ENCODE measurements around the gene DGKA. TPM values are rescaled to one million over a fixed set of nuclear protein-coding genes. Genes with fewer than 3 reads are reported as not detected.

Gene DGKA
- total RNA-seq, 1 donor from 2014 or later = 70.1 TPM

DNA sequence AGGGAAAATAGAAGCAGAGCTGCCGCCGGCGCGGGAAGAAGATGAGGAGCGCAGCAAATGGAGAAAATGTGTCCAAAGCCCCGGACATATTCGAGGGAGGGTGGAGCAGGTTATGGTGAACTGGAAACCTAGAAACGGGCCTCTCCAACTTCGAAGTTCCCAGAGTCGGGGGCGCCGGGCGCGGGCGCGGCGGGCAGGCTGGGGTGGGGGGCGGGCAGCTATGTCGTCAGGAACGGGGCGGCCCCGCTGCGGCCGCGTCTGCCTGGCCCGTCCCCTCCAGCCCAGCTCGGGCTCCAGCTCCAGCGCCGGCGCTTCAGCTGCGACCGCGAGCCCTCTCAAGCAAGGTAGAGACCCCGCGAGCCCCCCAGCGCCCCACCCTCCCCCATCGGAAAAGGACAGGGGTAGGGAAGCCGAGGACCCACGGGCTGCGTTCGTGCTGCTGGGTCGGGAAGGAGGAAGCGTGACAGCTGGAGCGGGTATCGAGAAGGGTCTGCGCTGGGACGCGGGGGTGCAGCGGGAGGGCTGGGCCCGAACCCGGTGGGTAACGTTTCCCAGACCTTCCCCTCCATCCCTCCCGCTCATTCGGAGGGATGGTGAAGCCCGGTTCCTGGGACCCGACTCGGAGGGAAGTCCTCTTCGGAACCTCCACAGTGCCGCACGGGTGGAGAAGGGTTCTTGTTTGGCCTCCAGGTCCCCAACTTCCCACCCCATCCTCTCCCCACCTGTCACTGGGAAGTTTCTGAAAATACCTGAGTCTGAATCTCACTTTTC is 1.0 kb downstream of the DGKA start:
- H3K27me3 Mint-ChIP-seq (ENCODE audit: unreplicated experiment) = no peaks in the 10 kb centered on the region
- TF ChIP-seq, protein P1, sequence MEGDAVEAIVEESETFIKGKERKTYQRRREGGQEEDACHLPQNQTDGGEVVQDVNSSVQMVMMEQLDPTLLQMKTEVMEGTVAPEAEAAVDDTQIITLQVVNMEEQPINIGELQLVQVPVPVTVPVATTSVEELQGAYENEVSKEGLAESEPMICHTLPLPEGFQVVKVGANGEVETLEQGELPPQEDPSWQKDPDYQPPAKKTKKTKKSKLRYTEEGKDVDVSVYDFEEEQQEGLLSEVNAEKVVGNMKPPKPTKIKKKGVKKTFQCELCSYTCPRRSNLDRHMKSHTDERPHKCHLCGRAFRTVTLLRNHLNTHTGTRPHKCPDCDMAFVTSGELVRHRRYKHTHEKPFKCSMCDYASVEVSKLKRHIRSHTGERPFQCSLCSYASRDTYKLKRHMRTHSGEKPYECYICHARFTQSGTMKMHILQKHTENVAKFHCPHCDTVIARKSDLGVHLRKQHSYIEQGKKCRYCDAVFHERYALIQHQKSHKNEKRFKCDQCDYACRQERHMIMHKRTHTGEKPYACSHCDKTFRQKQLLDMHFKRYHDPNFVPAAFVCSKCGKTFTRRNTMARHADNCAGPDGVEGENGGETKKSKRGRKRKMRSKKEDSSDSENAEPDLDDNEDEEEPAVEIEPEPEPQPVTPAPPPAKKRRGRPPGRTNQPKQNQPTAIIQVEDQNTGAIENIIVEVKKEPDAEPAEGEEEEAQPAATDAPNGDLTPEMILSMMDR (IDR thresholded peaks at IDR 0.05) = no peak
- H3K4me1 Mint-ChIP-seq (ENCODE audit: unreplicated experiment) = peaks cover 44% of the 10 kb centered on the region
- DNase-seq (ENCODE audit: extremely low spot score, unreplicated experiment) = peak; percentile 86
- H3K4me3 Mint-ChIP-seq (ENCODE audit: unreplicated experiment) = peak overlapping the region; percentile 93
- peak overlapping the region; percentile 99 for H3K27ac Mint-ChIP-seq (ENCODE audit: unreplicated experiment)
- no peaks in the 10 kb centered on the region for H3K9me3 Mint-ChIP-seq (ENCODE audit: unreplicated experiment)
- peaks cover under 1% of the 10 kb centered on the region for H3K36me3 Mint-ChIP-seq (ENCODE audit: unreplicated experiment)

DNA sequence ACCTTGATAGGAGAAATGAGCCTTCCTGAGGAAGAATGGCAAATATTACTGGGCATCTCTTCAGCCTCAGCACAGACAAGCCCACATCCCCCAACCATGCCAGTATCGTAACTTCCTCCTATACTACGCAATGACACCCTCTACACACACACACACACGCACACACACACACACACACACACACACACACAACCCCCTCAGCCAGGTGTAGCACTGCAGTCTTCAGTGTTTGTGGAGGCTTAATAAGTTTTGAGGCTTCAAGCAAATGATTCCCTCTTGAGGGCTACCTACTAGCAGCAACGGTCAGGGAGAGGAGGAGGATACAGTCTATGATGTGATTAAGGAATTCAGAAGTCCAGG is 1.6 kb downstream of the DGKA start:
- DNase-seq (ENCODE audit: extremely low spot score, unreplicated experiment) = no peak
- H3K27me3 Mint-ChIP-seq (ENCODE audit: unreplicated experiment) = no peaks in the 10 kb centered on the region
- H3K9me3 Mint-ChIP-seq (ENCODE audit: unreplicated experiment) = no peaks in the 10 kb centered on the region
- peaks cover 44% of the 10 kb centered on the region for H3K4me1 Mint-ChIP-seq (ENCODE audit: unreplicated experiment)
- peak overlapping the region; percentile 99 for H3K27ac Mint-ChIP-seq (ENCODE audit: unreplicated experiment)
- peaks cover 2% of the 10 kb centered on the region for H3K36me3 Mint-ChIP-seq (ENCODE audit: unreplicated experiment)
- H3K4me3 Mint-ChIP-seq (ENCODE audit: unreplicated experiment) = peak overlapping the region; percentile 93
- TF ChIP-seq, protein P1 (IDR thresholded peaks at IDR 0.05) = no peak

DNA sequence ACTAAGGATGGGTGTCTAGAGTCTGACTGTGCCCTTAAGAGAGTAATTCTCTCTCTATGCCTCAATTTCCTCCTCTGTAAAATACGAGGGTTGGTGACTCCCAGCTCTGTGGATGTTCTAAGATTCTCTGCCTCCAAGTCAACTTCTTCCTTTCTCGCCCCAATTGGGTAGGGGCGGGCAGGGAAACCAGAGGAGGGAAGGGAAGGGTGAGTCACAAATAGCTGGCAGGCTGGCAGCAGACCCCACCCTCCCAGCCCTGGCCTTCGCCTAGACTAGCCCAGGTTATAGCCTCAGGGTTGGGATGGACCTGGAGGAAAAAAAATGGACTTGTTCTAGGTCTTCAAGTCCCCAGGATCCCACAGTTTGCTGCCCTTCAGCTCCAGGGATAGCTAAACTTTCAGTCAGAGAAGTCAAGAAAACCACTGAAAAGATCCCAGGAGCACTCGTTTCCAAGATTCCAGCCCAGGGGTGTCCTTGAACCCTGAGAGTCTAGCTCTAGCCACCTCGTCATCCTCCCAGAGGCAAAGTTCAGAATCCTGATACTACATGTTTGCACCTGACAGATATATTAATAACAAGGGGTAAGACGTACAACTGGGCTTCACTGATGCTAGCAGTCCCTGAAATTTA is 2.3 kb downstream of the DGKA start:
- no peak for DNase-seq (ENCODE audit: extremely low spot score, unreplicated experiment)
- H3K4me1 Mint-ChIP-seq (ENCODE audit: unreplicated experiment) = peaks cover 40% of the 10 kb centered on the region

DNA sequence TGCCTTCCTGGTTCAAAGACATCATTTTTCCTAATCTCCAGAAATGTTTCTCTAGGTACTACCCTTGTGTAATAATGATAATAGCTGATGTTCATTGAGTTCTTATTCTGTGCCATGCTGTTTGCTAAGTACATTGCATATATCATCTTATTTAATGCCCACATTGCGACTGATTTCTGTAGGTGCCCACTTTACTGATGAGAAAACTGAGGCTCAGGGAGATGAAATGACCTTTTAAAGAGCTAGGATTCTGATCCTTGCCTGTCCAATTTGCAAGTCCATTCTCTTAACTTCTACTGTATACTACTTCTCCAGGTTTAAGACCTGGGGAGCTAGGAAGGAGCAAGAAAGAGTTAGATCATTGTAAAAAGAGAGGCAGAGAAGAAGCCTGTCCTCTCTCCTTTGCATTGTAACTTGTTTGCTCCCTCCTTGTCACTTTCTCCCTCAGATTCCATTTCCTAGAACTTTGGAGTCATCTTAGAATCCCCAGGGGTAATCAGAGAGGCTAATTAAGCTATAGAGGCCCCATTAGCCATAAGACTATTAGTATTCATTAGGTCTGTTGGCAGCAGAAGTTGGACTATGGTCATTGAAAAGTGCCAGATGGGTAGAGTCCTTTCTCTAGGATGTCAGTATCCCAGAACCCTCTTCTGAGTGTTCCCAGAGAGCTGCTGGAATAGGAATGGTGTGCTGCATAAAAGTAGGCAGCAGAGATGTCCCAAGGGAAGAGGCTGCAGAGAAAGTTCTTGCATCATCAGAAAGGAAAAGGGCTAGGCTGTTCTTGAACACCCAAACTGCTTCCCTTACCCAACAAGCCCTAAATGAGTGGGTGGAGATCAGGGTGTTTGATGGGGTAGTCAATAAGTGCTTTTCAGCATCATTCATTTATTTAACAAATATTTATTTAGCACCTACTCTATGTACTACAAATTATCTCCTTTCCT is 3.1 kb downstream of the DGKA start:
- Mint-ChIP-seq H3K27ac (ENCODE audit: unreplicated experiment) (peak overlapping the region; percentile 99), H3K4me3 (ENCODE audit: unreplicated experiment) (no peak overlapping the region)

More for the DNA sequence above, 2.3 kb downstream of the DGKA start:
- TF ChIP-seq, protein P1 (IDR thresholded peaks at IDR 0.05) = no peak
- Mint-ChIP-seq H3K27ac (ENCODE audit: unreplicated experiment) (peak overlapping the region; percentile 99), H3K4me3 (ENCODE audit: unreplicated experiment) (peak overlapping the region; percentile 93), H3K36me3 (ENCODE audit: unreplicated experiment) (peaks cover 2% of the 10 kb centered on the region), H3K9me3 (ENCODE audit: unreplicated experiment) (no peaks in the 10 kb centered on the region), H3K27me3 (ENCODE audit: unreplicated experiment) (no peaks in the 10 kb centered on the region)

More for the DNA sequence above, 3.1 kb downstream of the DGKA start:
- TF ChIP-seq, protein P1 (IDR thresholded peaks at IDR 0.05) = no peak
- DNase-seq (ENCODE audit: extremely low spot score, unreplicated experiment) = no peak
- H3K4me1 Mint-ChIP-seq (ENCODE audit: unreplicated experiment) = peaks cover 38% of the 10 kb centered on the region
- no peaks in the 10 kb centered on the region for H3K9me3 Mint-ChIP-seq (ENCODE audit: unreplicated experiment)
- H3K27me3 Mint-ChIP-seq (ENCODE audit: unreplicated experiment) = no peaks in the 10 kb centered on the region
- H3K36me3 Mint-ChIP-seq (ENCODE audit: unreplicated experiment) = peaks cover 2% of the 10 kb centered on the region

Data from osteocyte (in vitro differentiated cells).